GM12878 (cell line): ENCODE results near the gene ICA1. TPM values are rescaled to one million over a fixed set of nuclear protein-coding genes. Genes with fewer than 3 reads are reported as not detected.

Experiments
- ATAC-seq: fragments of 200-7000 bp; cut with Tn5 transposase; 3 replicates; pipeline ENCODE4 v1.9.1; 2020; ENCODE audit warnings: mild to moderate bottlenecking, moderate library complexity
- BruUV-seq: library from RNA; stranded (reverse); fragments of 400-500 nt; replicated peaks from 2 replicates; lab custom pipeline; 2021; lab: Mats Ljungman, UMichigan
- CTCF ChIA-PET: fragments of 300-600 bp; sonication (Branson Sonifier 250); formaldehyde crosslinking; extraction: SDS; loops from one replicate; lab custom pipeline; 2021; ENCODE audit warnings: inconsistent platforms; lab: Yijun Ruan, JAX
- POLR2A ChIA-PET: fragments of 350-600 bp; formaldehyde crosslinking; extraction: SDS; loops from one replicate; lab custom pipeline; 2021; ENCODE audit warnings: inconsistent platforms; lab: Charles Lee
- RAD21 ChIA-PET: fragments of 300-600 bp; sonication (Branson Sonifier 250); formaldehyde crosslinking; loops from one replicate; lab custom pipeline; 2023; ENCODE audit warnings: antibody characterized with exemption; ENCODE audit not compliant: unreplicated experiment; lab: Charles Lee
- SMC1A ChIA-PET: fragments of 300-600 bp; sonication (Branson Sonifier 250); formaldehyde crosslinking; loops from one replicate; lab custom pipeline; 2023; ENCODE audit not compliant: unreplicated experiment, uncharacterized antibody; lab: Charles Lee
- DNase-seq: peaks from one replicate; pipeline ENCODE4 v3.0.0-alpha.2; 2011; ENCODE audit warnings: low read depth, low spot score
- FAIRE-seq: peaks from 3 replicates; lab custom pipeline; 2011; peaks lifted over from hg19 to GRCh38; lab: Jason Lieb, UNC
- H2AFZ ChIP-seq: 2 replicates; pipeline ENCODE4 v1.6.0; 2011; ENCODE audit warnings: low read depth, low read length, control low read depth; ENCODE audit not compliant: control insufficient read depth
- H3K27ac ChIP-seq: 2 replicates; pipeline ENCODE4 v1.5.1; 2011; ENCODE audit warnings: control low read depth; ENCODE audit not compliant: control insufficient read depth, insufficient read depth
- H3K27me3 ChIP-seq, 2 experiments: replicated peaks in 1 of 2; 2 replicates each; pipeline versions ENCODE4 v1.6.0 to v1.6.1; 2011; ENCODE audit warnings: low read length in 1 of 2; ENCODE audit not compliant: control insufficient read depth in 2 of 2, insufficient read depth in 2 of 2
- H3K36me3 ChIP-seq, 2 experiments: 2 replicates each; pipeline ENCODE4 v1.5.1; 2011; ENCODE audit warnings: low read length in 1 of 2; ENCODE audit not compliant: control insufficient read depth in 2 of 2, insufficient read depth in 2 of 2
- H3K4me1 ChIP-seq: 2 replicates; pipeline ENCODE4 v1.6.1; 2011; ENCODE audit warnings: mild to moderate bottlenecking, low read length, moderate library complexity, mixed read lengths; ENCODE audit not compliant: control insufficient read depth, insufficient read depth
- H3K4me2 ChIP-seq: 2 replicates; pipeline ENCODE4 v1.6.0; 2011; ENCODE audit warnings: control low read depth; ENCODE audit not compliant: control insufficient read depth, insufficient read depth
- H3K4me3 ChIP-seq: fragments of 200-600 bp; sonication (generic); 2 replicates; pipeline ENCODE4 v1.5.1; 2016
- H3K79me2 ChIP-seq: 2 replicates; pipeline ENCODE4 v1.6.0; 2011; ENCODE audit warnings: low read length; ENCODE audit not compliant: control insufficient read depth, insufficient read depth
- H3K9ac ChIP-seq: 2 replicates; pipeline ENCODE4 v1.8.0; 2011; ENCODE audit warnings: low read length, control low read depth, mixed read lengths; ENCODE audit not compliant: control insufficient read depth, insufficient read depth
- H3K9me3 ChIP-seq: replicated peaks from 3 replicates; pipeline ENCODE4 v1.5.1; 2011; ENCODE audit warnings: mild to moderate bottlenecking, low read length; ENCODE audit not compliant: control insufficient read depth, insufficient read depth
- H4K20me1 ChIP-seq: 2 replicates; pipeline ENCODE4 v1.6.0; 2011; ENCODE audit not compliant: control insufficient read depth, insufficient read depth
- CBFB ChIP-seq: IDR thresholded peaks from 2 replicates; pipeline ENCODE4 v1.6.1; 2016; ENCODE audit warnings: antibody characterized with exemption, low read depth
- CEBPB ChIP-seq, 2 experiments: fragments of 150-350 bp in 1 of 2; IDR thresholded peaks; 2 replicates each; pipeline ENCODE4 v1.6.1; 2012 to 2014; ENCODE audit warnings: low read depth in 2 of 2, low read length in 2 of 2, borderline replicate concordance in 1 of 2, inconsistent platforms in 1 of 2
- CREB1 ChIP-seq: IDR thresholded peaks from 2 replicates; pipeline ENCODE4 v1.6.1; 2012; ENCODE audit warnings: low read depth, mild to moderate bottlenecking, inconsistent platforms
- ELK1 ChIP-seq: IDR thresholded peaks from 2 replicates; pipeline ENCODE4 v1.6.1; 2012; ENCODE audit warnings: low read depth, low read length, improper control_type of control experiment
- JUND ChIP-seq: IDR thresholded peaks from 2 replicates; pipeline ENCODE4 v1.6.1; 2012; ENCODE audit warnings: low read depth, mild to moderate bottlenecking, low read length, improper control_type of control experiment, moderate library complexity
- MTA3 ChIP-seq: IDR thresholded peaks from 2 replicates; pipeline ENCODE4 v1.6.1; 2012; ENCODE audit warnings: low read length, inconsistent platforms, borderline replicate concordance
- RELA ChIP-seq: fragments of 450-650 bp; IDR thresholded peaks from 2 replicates; pipeline ENCODE4 v1.8.0; 2014; ENCODE audit warnings: borderline replicate concordance; ENCODE audit not compliant: partially characterized antibody
- TAF1 ChIP-seq: IDR thresholded peaks from 2 replicates; pipeline ENCODE4 v1.6.1; 2011; ENCODE audit warnings: mild to moderate bottlenecking, low read depth, low read length, borderline replicate concordance
- WRNIP1 ChIP-seq: IDR thresholded peaks from 2 replicates; pipeline ENCODE4 v1.6.1; 2011; ENCODE audit warnings: low read depth, low read length, improper control_type of control experiment, borderline replicate concordance
- WGBS: methylation state at CpG from one replicate; pipeline ENCODE4 v1.1.6; 2016; ENCODE audit warnings: low lambda C conversion rate; ENCODE audit not compliant: insufficient replicate concordance, insufficient coverage; ENCODE audit errors: missing lambda C conversion rate; 5-methylcytosine and 5-hydroxymethylcytosine counted together
- in situ Hi-C: fragments of 300-500 bp; cut with MboI; formaldehyde crosslinking; loops from 9 replicates; pipeline ENCODE4 v1.14.3; 2018; ENCODE audit warnings: mixed read lengths
- intact Hi-C: fragments of 100-400 bp; cut with micrococcal nuclease; formaldehyde crosslinking; loops from one replicate; pipeline ENCODE4 v1.14.2; 2022; ENCODE audit not compliant: unreplicated experiment
- polyA plus RNA-seq, 11 experiments: library from polyadenylated mRNA; depleted of rRNA in 4 of 11; unstranded in 6 of 11; stranded (reverse) in 5 of 11; fragments of >200 nt; fragmentation: Nextera tagmentation in 4 of 11; fragmentation: Illumina TruSeq in 1 of 11; extraction: Ambion mirVana in 4 of 11; extraction: Trizol in 1 of 11; gene quantifications; 1 replicate in 1 of 11; 2 replicates in 10 of 11; pipeline versions ENCODE4 v1.2.1 to v1.2.3, GENCODE V29; 2011 to 2016; ENCODE audit warnings: inconsistent platforms in 2 of 11, missing spikeins in 2 of 11, low read depth in 1 of 11
- total RNA-seq, 4 experiments: library from RNA; depleted of rRNA in 3 of 4; stranded (reverse); fragments of >200 nt in 3 of 4; fragmentation: Illumina TruSeq in 1 of 4; extraction: Trizol in 1 of 4; gene quantifications; 2 replicates each; pipeline versions ENCODE4 v1.2.1 to v1.2.3, GENCODE V29; 2013 to 2021

ICA1 gene
- total and polyA plus RNA-seq, 10 of the 15 experiments (the other 5 are each of a cell fraction or from before 2014, with no cell fraction given), result 1.3 to 35.1 (median 3.3) TPM

DNA sequence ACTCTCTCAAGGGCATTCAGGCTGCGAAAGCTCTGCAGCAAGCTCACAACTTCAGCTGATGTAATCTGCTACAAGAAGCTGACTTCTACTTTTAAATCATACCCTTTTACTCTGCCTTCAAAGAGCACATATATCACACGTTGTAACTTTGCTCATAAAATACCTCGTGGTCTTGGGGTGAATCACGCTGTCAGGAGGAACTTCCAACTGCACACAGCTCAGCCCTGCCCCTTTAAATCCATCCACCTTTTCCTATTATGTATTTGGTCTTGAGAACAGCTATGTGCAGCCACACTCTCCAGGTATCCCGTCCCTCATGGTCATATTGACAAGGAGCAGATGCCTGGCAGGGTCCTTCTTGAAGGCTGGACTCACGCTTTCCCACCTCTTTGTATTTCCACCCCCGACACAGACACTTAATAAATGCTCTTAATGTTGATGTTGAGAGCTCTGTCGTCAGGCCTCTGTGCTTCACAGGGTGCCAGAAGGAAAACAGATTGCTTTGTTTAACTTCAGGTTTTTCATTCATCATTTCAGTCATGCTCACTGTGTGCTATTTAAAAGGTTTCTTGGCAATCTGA is 47.6 kb downstream of the ICA1 start (continued):
- TF ChIP-seq JUND (no peak), MTA3 (no peak)

- RAD21 ChIA-PET, result interaction anchor here (1.0 to 4.5 kb wide), 8 partner anchors 23 to 628 kb away, joined by 4 to 56 read pairs (median 4); no protein-coding TSS in a partner anchor
- H3K27me3 ChIP-seq, result no peaks in the 10 kb centered on the region
- no peak overlapping the region for H2AFZ ChIP-seq
- H3K79me2 ChIP-seq, result no peaks in the 10 kb centered on the region
- H3K36me3 ChIP-seq, result no peaks in the 10 kb centered on the region
- H3K9ac ChIP-seq, result no peak overlapping the region
- no peaks in the 10 kb centered on the region for H3K9me3 ChIP-seq
- DNase-seq (no peak), FAIRE-seq (no peak), ATAC-seq (no peak)
- in situ Hi-C loops (loop anchor here (10.0 to 25.0 kb wide), 2 partner anchors 529 to 626 kb away; no protein-coding TSS in a partner anchor), intact Hi-C loops (no loop called here)
- H4K20me1 ChIP-seq, result no peaks in the 10 kb centered on the region
- no peak overlapping the region for H3K4me2 ChIP-seq
- SMC1A ChIA-PET, result interaction anchor here (0.7 to 6.8 kb wide), 8 partner anchors 10 to 645 kb away, joined by 3 to 70 read pairs (median 6); no protein-coding TSS in a partner anchor
- H3K4me3 ChIP-seq, result no peak overlapping the region
- POLR2A ChIA-PET, result no interaction called here
- BruUV-seq, result no TSS peak
- no peaks in the 10 kb centered on the region for H3K4me1 ChIP-seq
- CTCF ChIA-PET, result interaction anchor here (1.2 to 3.7 kb wide), 4 partner anchors 16 to 532 kb away, joined by 3 to 32 read pairs (median 11); no protein-coding TSS in a partner anchor
- no peak overlapping the region for H3K27ac ChIP-seq
- TF ChIP-seq WRNIP1 (no peak), ELK1 (no peak), TAF1 (no peak), CBFB (no peak), CREB1 (no peak), RELA (no peak), CEBPB (IDR thresholded peaks at IDR 0.05; ENCODE audit: borderline replicate concordance in 1 of 2, low read depth in 2 of 2, low read length in 2 of 2) (no peak)
- TF ChIP-seq, all 136 proteins: peak for 0
- 80% methylated on average over 2 of the region's 2 CpGs for WGBS
Observed at GRCh38 chr7:8213381-8213780, 48.6 kb downstream of the ICA1 start.
